Stimulated activated CD4-positive, alpha-beta T cell treated with anti-CD3 and anti-CD28 coated beads, Interleukin-2, amount 100 ng/mL, for 48 hours (primary cell): Measurements from ENCODE around the gene CCDC90B.

Experiments
- DNase-seq, 2 donors: peaks; one replicate each; pipeline ENCODE4 v3.0.0-alpha.2; 2020

CCDC90B gene

GRCh38 chr11:83222499-83222898, 63.7 kb downstream of the CCDC90B start:
- DNase-seq: no peak

GRCh38 chr11:83221694-83222093, 64.5 kb downstream of the CCDC90B start:
- DNase-seq: no peak

- no peak for DNase-seq
These were observed 65.9 kb downstream of the CCDC90B start for GRCh38 chr11:83220260-83220659.

- DNase-seq: no peak
These were observed 67.1 kb downstream of the CCDC90B start for GRCh38 chr11:83219095-83219494.
